Endothelial cell of umbilical vein (primary cell): ENCODE data around the gene LAMA5. TPM values are rescaled to one million over a fixed set of nuclear protein-coding genes. Genes with fewer than 3 reads are reported as not detected.

Experiments
- BruUV-seq: library from RNA; stranded (reverse); fragments of 400-500 nt; replicated peaks from 2 replicates; lab custom pipeline; 2021; lab: Mats Ljungman, UMichigan
- CTCF ChIA-PET: fragments of 300-600, 350-600 bp; sonication (Branson Sonifier 250); formaldehyde crosslinking; loops from one replicate; lab custom pipeline; 2021; ENCODE audit warnings: antibody characterized with exemption, inconsistent platforms; lab: Charles Lee
- POLR2A ChIA-PET: fragments of 300-600, 350-600 bp; sonication (Branson Sonifier 250); formaldehyde crosslinking; loops from one replicate; lab custom pipeline; 2021; ENCODE audit warnings: antibody characterized with exemption, inconsistent platforms; lab: Charles Lee
- DNase-seq: peaks from one replicate; pipeline ENCODE4 v3.0.0-alpha.2; 2011; ENCODE audit warnings: low read depth, low spot score
- FAIRE-seq: peaks from 2 replicates; lab custom pipeline; 2011; peaks lifted over from hg19 to GRCh38; lab: Jason Lieb, UNC
- H2AFZ ChIP-seq: 2 replicates; pipeline ENCODE4 v1.6.0; 2012; ENCODE audit warnings: low read depth, low read length, control low read depth, inconsistent platforms
- H3K27ac ChIP-seq: 2 replicates; pipeline ENCODE4 v1.5.1; 2011; ENCODE audit warnings: low read depth, mild to moderate bottlenecking, control low read depth, low read length, moderate library complexity; ENCODE audit not compliant: insufficient read depth
- H3K27me3 ChIP-seq, 2 experiments: 2 replicates each; pipeline versions ENCODE4 v1.6.0 to v1.6.1; 2011; ENCODE audit warnings: low read length in 2 of 2, mixed read lengths in 1 of 2; ENCODE audit not compliant: control insufficient read depth in 2 of 2, insufficient read depth in 2 of 2
- H3K36me3 ChIP-seq, 2 experiments: 2 replicates in 1 of 2; 3 replicates in 1 of 2; pipeline ENCODE4 v1.5.1; 2011; ENCODE audit warnings: low read length in 2 of 2, mild to moderate bottlenecking in 1 of 2, moderate library complexity in 1 of 2; ENCODE audit not compliant: control insufficient read depth in 2 of 2, insufficient read depth in 2 of 2; ENCODE audit errors: extremely low read depth in 1 of 2
- H3K4me1 ChIP-seq: 3 replicates; pipeline ENCODE4 v1.5.1; 2011; ENCODE audit warnings: mild to moderate bottlenecking, low read length; ENCODE audit not compliant: control insufficient read depth, insufficient read depth; ENCODE audit errors: extremely low read depth
- H3K4me2 ChIP-seq: 2 replicates; pipeline ENCODE4 v1.6.1; 2011; ENCODE audit warnings: low read length, control low read depth, mixed read lengths; ENCODE audit not compliant: insufficient read depth
- H3K4me3 ChIP-seq, 3 experiments: fragments of 200-600 bp in 1 of 3; sonication (generic), shearing (Covaris generic) in 1 of 3; replicated peaks in 1 of 3; 2 replicates each; pipeline ENCODE4 v1.5.1; 2011 to 2016; ENCODE audit warnings: control low read depth in 3 of 3, low read length in 3 of 3, mild to moderate bottlenecking in 2 of 3, inconsistent platforms in 1 of 3, low read depth in 1 of 3, moderate library complexity in 1 of 3; ENCODE audit not compliant: insufficient read depth in 1 of 3
- H3K79me2 ChIP-seq: 2 replicates; pipeline ENCODE4 v1.6.0; 2012; ENCODE audit warnings: low read length, inconsistent platforms; ENCODE audit not compliant: control insufficient read depth, insufficient read depth
- H3K9ac ChIP-seq: replicated peaks from 2 replicates; pipeline ENCODE3; 2011; ENCODE audit warnings: low read length, control low read depth; ENCODE audit not compliant: insufficient read depth; ENCODE audit errors: extremely low read depth
- H3K9me1 ChIP-seq: replicated peaks from 3 replicates; pipeline ENCODE4 v1.6.0; 2011; ENCODE audit warnings: mild to moderate bottlenecking, low read length; ENCODE audit not compliant: control insufficient read depth, insufficient read depth; ENCODE audit errors: extremely low read depth
- H3K9me3 ChIP-seq: replicated peaks from 2 replicates; pipeline ENCODE4 v1.5.1; 2012; ENCODE audit warnings: low read length, inconsistent platforms; ENCODE audit not compliant: control insufficient read depth, insufficient read depth
- H4K20me1 ChIP-seq: replicated peaks from 2 replicates; pipeline ENCODE3; 2011; ENCODE audit warnings: mild to moderate bottlenecking, low read length; ENCODE audit not compliant: control insufficient read depth, insufficient read depth; ENCODE audit errors: extremely low read depth
- CTCF ChIP-seq, 2 donors: IDR thresholded peaks; 1 replicate in 1 of 2; 2 replicates in 1 of 2; pipeline ENCODE4 v1.5.1; 2011; ENCODE audit warnings: low read length in 2 of 2, mild to moderate bottlenecking in 2 of 2, moderate library complexity in 2 of 2, control low read depth in 1 of 2, inconsistent platforms in 1 of 2, low read depth in 1 of 2; ENCODE audit not compliant: insufficient read depth in 1 of 2; ENCODE audit errors: extremely low read depth in 1 of 2
- EZH2 ChIP-seq: IDR thresholded peaks from 2 replicates; pipeline ENCODE4 v1.6.1; 2012; ENCODE audit warnings: borderline replicate concordance, low read depth, mild to moderate bottlenecking, moderate library complexity, low read length, inconsistent platforms; ENCODE audit not compliant: severe bottlenecking
- FOS ChIP-seq: IDR thresholded peaks from 2 replicates; pipeline ENCODE4 v1.6.1; 2011; ENCODE audit warnings: mild to moderate bottlenecking, low read length, moderate library complexity, borderline replicate concordance; ENCODE audit not compliant: insufficient read depth
- GATA2 ChIP-seq: IDR thresholded peaks from 2 replicates; pipeline ENCODE4 v1.7.0; 2011; ENCODE audit warnings: low read depth, mild to moderate bottlenecking, moderate library complexity, mixed read lengths, low read length; ENCODE audit not compliant: insufficient read length, insufficient read depth
- JUN ChIP-seq: IDR thresholded peaks from 2 replicates; pipeline ENCODE4 v1.6.1; 2011; ENCODE audit warnings: borderline replicate concordance, low read depth; ENCODE audit not compliant: insufficient read length, insufficient read depth
- MAX ChIP-seq: IDR thresholded peaks from 2 replicates; pipeline ENCODE4 v1.6.1; 2011; ENCODE audit not compliant: insufficient read depth, insufficient read length
- MYC ChIP-seq: IDR thresholded peaks from one replicate; pipeline ENCODE4 v1.6.1; 2011; ENCODE audit warnings: mild to moderate bottlenecking, low read depth, low read length
- POLR2A ChIP-seq: IDR thresholded peaks from 2 replicates; pipeline ENCODE4 v1.6.1; 2012; ENCODE audit warnings: low read depth, mild to moderate bottlenecking, control low read depth, low read length
- POLR2AphosphoS5 ChIP-seq: IDR thresholded peaks from 2 replicates; pipeline ENCODE4 v1.6.1; 2012; ENCODE audit warnings: low read depth, mild to moderate bottlenecking, control low read depth, low read length, moderate library complexity; ENCODE audit not compliant: insufficient read depth
- dilution Hi-C: fragments of 300-500 bp; cut with MboI; formaldehyde crosslinking; loops from one replicate; pipeline ENCODE4 v1.15.0; 2019; ENCODE audit warnings: low sequenced_read_pairs; ENCODE audit not compliant: extremely low pct_ligation_motif_present
- intact Hi-C: fragments of 100-400 bp; cut with micrococcal nuclease; formaldehyde crosslinking; loops from one replicate; pipeline ENCODE4 v1.10.0; 2022
- polyA plus RNA-seq, 4 experiments: library from polyadenylated mRNA; depleted of rRNA in 3 of 4; stranded (reverse) in 3 of 4; unstranded in 1 of 4; fragments of >200 nt; gene quantifications; 2 replicates each; pipeline versions ENCODE4 v1.2.1 to v1.2.3, GENCODE V29; 2011 to 2012; ENCODE audit warnings: missing spikeins in 1 of 4
- total RNA-seq: library from RNA; stranded (reverse); gene quantifications from 2 replicates; pipeline ENCODE4 v1.2.3, GENCODE V29; 2021

Gene LAMA5
- total and polyA plus RNA-seq, 2 donors (not counting 3 experiments of a cell fraction or from before 2014, with no cell fraction given): 24.0 to 145 TPM

- BruUV-seq: no TSS peak
- intact Hi-C loops (no loop called here), dilution Hi-C loops (no loop called here)
- POLR2A ChIA-PET: no interaction called here
- H3K9ac ChIP-seq: no peak overlapping the region
- H3K9me3 ChIP-seq: no peaks in the 10 kb centered on the region
- TF ChIP-seq JUN (no peak), CTCF (IDR thresholded peaks at IDR 0.05; ENCODE audit: extremely low read depth in 1 of 2, insufficient read depth in 1 of 2, low read depth in 1 of 2, low read length in 2 of 2) (no peak), POLR2AphosphoS5 (no peak), POLR2A (no peak), GATA2 (no peak), EZH2 (no peak), FOS (no peak), MAX (no peak), MYC (no peak)
- H2AFZ ChIP-seq: no peak overlapping the region
- no peak overlapping the region for H3K4me3 ChIP-seq
- H3K4me2 ChIP-seq: no peak overlapping the region
- no peak for DNase-seq
- H3K9me1 ChIP-seq: no peaks in the 10 kb centered on the region
- no peak overlapping the region for H3K27ac ChIP-seq
- no peaks in the 10 kb centered on the region for H4K20me1 ChIP-seq
- no peaks in the 10 kb centered on the region for H3K27me3 ChIP-seq
- H3K4me1 ChIP-seq: no peaks in the 10 kb centered on the region
- FAIRE-seq: no peak
- H3K79me2 ChIP-seq: no peaks in the 10 kb centered on the region
- H3K36me3 ChIP-seq: peaks cover 3 to 34% of the 10 kb centered on the region in 2 experiments
- CTCF ChIA-PET: no interaction called here
Measured at GRCh38 chr20:62276439-62276838, 90.7 kb downstream of the LAMA5 start.
